GM15510 (cell line): ENCODE measurements around the gene CAPNS1.
A peak's percentile ranks its signal among the peaks of the same experiment; 100 is the strongest.

Experiments
- POLR2A ChIP-seq: IDR thresholded peaks from 3 replicates; pipeline ENCODE4 v1.6.1; 2011; ENCODE audit warnings: borderline replicate concordance; ENCODE audit not compliant: insufficient read length; ENCODE audit errors: extremely low read depth

The CAPNS1 gene

GRCh38 chr19:36139473-36140303 lies at the start of gene CAPNS1:
Gene CAPNS1, plus strand, starts transcription at chr19:36140066. Its CDS starts 946 bp downstream, at chr19:36141012.
- TF ChIP-seq POLR2A, result peak; percentile 86

- no peak for TF ChIP-seq POLR2A
Observed at GRCh38 chr19:36090910-36091695, 48.8 kb upstream of the CAPNS1 start.

- no peak for TF ChIP-seq POLR2A
Observed at GRCh38 chr19:36092566-36092965, 47.3 kb upstream of the CAPNS1 start.

- TF ChIP-seq POLR2A, result no peak
Observed at GRCh38 chr19:36093146-36093662, 46.7 kb upstream of the CAPNS1 start.

GRCh38 chr19:36093687-36094086 lies 46.2 kb upstream of the CAPNS1 start:
- TF ChIP-seq POLR2A, result no peak

GRCh38 chr19:36097036-36097435 lies 42.8 kb upstream of the CAPNS1 start:
- TF ChIP-seq POLR2A, result no peak

GRCh38 chr19:36099166-36099785 lies 40.6 kb upstream of the CAPNS1 start:
- TF ChIP-seq POLR2A, result no peak

- no peak for TF ChIP-seq POLR2A
Observed at GRCh38 chr19:36100476-36100875, 39.4 kb upstream of the CAPNS1 start.

- TF ChIP-seq POLR2A, result no peak
Observed at GRCh38 chr19:36101550-36102327, 38.1 kb upstream of the CAPNS1 start.

GRCh38 chr19:36103040-36103626 lies 36.7 kb upstream of the CAPNS1 start:
- TF ChIP-seq POLR2A, result no peak

GRCh38 chr19:36103842-36104552 lies 35.9 kb upstream of the CAPNS1 start:
- TF ChIP-seq POLR2A, result no peak

- no peak for TF ChIP-seq POLR2A
Observed at GRCh38 chr19:36106441-36106840, 33.4 kb upstream of the CAPNS1 start.

GRCh38 chr19:36106991-36107390 lies 32.9 kb upstream of the CAPNS1 start:
- TF ChIP-seq POLR2A, result no peak
